HG03045 (cell line): ENCODE results near the gene STIP1.

ENCODE experiments used
- ATAC-seq: cut with Tn5 transposase; IDR thresholded peaks from one replicate; pipeline ENCODE4 v1.9.1; 2021; ENCODE audit warnings: mild to moderate bottlenecking, moderate library complexity; ENCODE audit not compliant: unreplicated experiment

The STIP1 gene

GRCh38 chr11:64185693-64186491, at the start of gene STIP1:
Gene STIP1 (plus strand): TSS chr11:64186171. CDS start chr11:64186262, 91 bp downstream.
- ATAC-seq = peak; percentile 84

- no peak for ATAC-seq
These were observed 49.1 kb upstream of the STIP1 start for GRCh38 chr11:64136765-64137441.

GRCh38 chr11:64138398-64138797, 47.6 kb upstream of the STIP1 start:
- ATAC-seq = no peak

- ATAC-seq = no peak
These were observed 46.9 kb upstream of the STIP1 start for GRCh38 chr11:64139049-64139448.

- ATAC-seq = no peak
These were observed 45.9 kb upstream of the STIP1 start for GRCh38 chr11:64140082-64140481.

GRCh38 chr11:64141081-64141783, 44.7 kb upstream of the STIP1 start:
- ATAC-seq = no peak

- no peak for ATAC-seq
These were observed 41.1 kb upstream of the STIP1 start for GRCh38 chr11:64144587-64145472.

GRCh38 chr11:64146036-64146955, 39.7 kb upstream of the STIP1 start:
- ATAC-seq = no peak

- no peak for ATAC-seq
These were observed 37.6 kb upstream of the STIP1 start for GRCh38 chr11:64148226-64148916.

- ATAC-seq = no peak
These were observed 36.9 kb upstream of the STIP1 start for GRCh38 chr11:64148917-64149617.

GRCh38 chr11:64150051-64150450, 35.9 kb upstream of the STIP1 start:
- ATAC-seq = no peak

GRCh38 chr11:64150481-64151239, 35.3 kb upstream of the STIP1 start:
- ATAC-seq = no peak

GRCh38 chr11:64151337-64151736, 34.6 kb upstream of the STIP1 start:
- ATAC-seq = no peak

- peak; percentile 62 for ATAC-seq
These were observed 32.9 kb upstream of the STIP1 start for GRCh38 chr11:64152841-64153691.

GRCh38 chr11:64153812-64154211, 32.2 kb upstream of the STIP1 start:
- ATAC-seq = no peak

- ATAC-seq = no peak
These were observed 29.5 kb upstream of the STIP1 start for GRCh38 chr11:64156235-64157011.
